GM12878 (cell line): ENCODE results near the gene RALGPS1.

ENCODE experiments used
- BACH1 ChIP-seq: fragments of 450-650 bp; IDR thresholded peaks from 2 replicates; pipeline ENCODE4 v1.6.1; 2017; ENCODE audit warnings: mild to moderate bottlenecking, borderline replicate concordance
- CHD4 ChIP-seq: fragments of 200-600 bp; sonication (generic); IDR thresholded peaks from 2 replicates; pipeline ENCODE4 v1.6.1; 2016; ENCODE audit warnings: mild to moderate bottlenecking
- CREM ChIP-seq: IDR thresholded peaks from 2 replicates; pipeline ENCODE4 v1.6.1; 2014; ENCODE audit warnings: antibody characterized with exemption, low read depth
- CTCF ChIP-seq, 3 experiments: IDR thresholded peaks in 2 of 3; conservative IDR thresholded peaks in 1 of 3; 2 replicates each; pipeline ENCODE4 v1.5.1; 2011; ENCODE audit warnings: low read depth in 3 of 3, low read length in 3 of 3, mild to moderate bottlenecking in 3 of 3, control low read depth in 2 of 3, moderate library complexity in 2 of 3, inconsistent platforms in 1 of 3, mixed read lengths in 1 of 3; ENCODE audit not compliant: control insufficient read depth in 2 of 3, insufficient read depth in 1 of 3; ENCODE audit errors: extremely low read depth in 1 of 3
- EP300 ChIP-seq, 2 experiments: fragments of 150-350 bp in 1 of 2; IDR thresholded peaks; 2 replicates each; pipeline ENCODE4 v1.6.1; 2011 to 2012; ENCODE audit warnings: low read depth in 2 of 2, low read length in 2 of 2, borderline replicate concordance in 1 of 2, improper control_type of control experiment in 1 of 2, inconsistent platforms in 1 of 2; ENCODE audit not compliant: control insufficient read depth in 1 of 2
- FOS ChIP-seq: IDR thresholded peaks from 3 replicates; pipeline ENCODE4 v1.6.1; 2011; ENCODE audit warnings: borderline replicate concordance; ENCODE audit not compliant: insufficient read length; ENCODE audit errors: extremely low read depth
- JUND ChIP-seq: IDR thresholded peaks from 2 replicates; pipeline ENCODE4 v1.6.1; 2012; ENCODE audit warnings: low read depth, mild to moderate bottlenecking, low read length, improper control_type of control experiment, moderate library complexity
- MTA2 ChIP-seq: fragments of 450-650 bp; IDR thresholded peaks from 2 replicates; pipeline ENCODE4 v1.6.1; 2016; ENCODE audit warnings: low read depth, mild to moderate bottlenecking, moderate library complexity
- NR2C1 ChIP-seq: fragments of 450-650 bp; IDR thresholded peaks from 2 replicates; pipeline ENCODE4 v1.6.1; 2017; ENCODE audit warnings: antibody characterized with exemption, mild to moderate bottlenecking, moderate library complexity
- POLR2AphosphoS5 ChIP-seq: IDR thresholded peaks from 2 replicates; pipeline ENCODE4 v1.6.1; 2011; ENCODE audit warnings: mild to moderate bottlenecking, low read length, inconsistent platforms
- SIN3A ChIP-seq: IDR thresholded peaks from 2 replicates; pipeline ENCODE4 v1.6.1; 2012; ENCODE audit warnings: low read depth, low read length, improper control_type of control experiment
- SKIL ChIP-seq: fragments of 450-650 bp; IDR thresholded peaks from 2 replicates; pipeline ENCODE4 v1.6.1; 2017; ENCODE audit warnings: mild to moderate bottlenecking, low read depth, inconsistent platforms; ENCODE audit not compliant: poor library complexity, severe bottlenecking
- TAF1 ChIP-seq: IDR thresholded peaks from 2 replicates; pipeline ENCODE4 v1.6.1; 2011; ENCODE audit warnings: mild to moderate bottlenecking, low read depth, low read length, borderline replicate concordance

GRCh38 chr9:127131871-127132270 lies 217.3 kb downstream of the RALGPS1 start:
- TF ChIP-seq SKIL (no peak), TAF1 (no peak), JUND (no peak), CREM (no peak), CTCF (IDR thresholded peaks at IDR 0.05 in 2 of 3, conservative IDR thresholded peaks at IDR 0.05 in 1 of 3; ENCODE audit: control insufficient read depth in 2 of 3, extremely low read depth in 1 of 3, insufficient read depth in 1 of 3, low read depth in 3 of 3, low read length in 3 of 3) (no peak), BACH1 (no peak), SIN3A (no peak), FOS (no peak), CHD4 (no peak), EP300 (IDR thresholded peaks at IDR 0.05; ENCODE audit: borderline replicate concordance in 1 of 2, control insufficient read depth in 1 of 2, low read depth in 2 of 2, low read length in 2 of 2) (no peak), MTA2 (no peak), POLR2AphosphoS5 (no peak), NR2C1 (no peak)
